ENCODE data around the gene IBA57.

The IBA57 gene

GRCh38 chr1:228174482-228175315 lies 9.1 kb downstream of the IBA57 start:
- no peak for TF ChIP-seq CTCF (IDR thresholded peaks at IDR 0.05; ENCODE audit: control insufficient read depth, insufficient read depth, low read depth, low read length, missing control alignments)
- H3K4me3 ChIP-seq (ENCODE audit: control insufficient read depth, low read depth, low read length), result no peak overlapping the region
- no peak for DNase-seq (ENCODE audit: low read depth)

GRCh38 chr1:228175316-228176023 lies 9.9 kb downstream of the IBA57 start:
- no peak for TF ChIP-seq CTCF (IDR thresholded peaks at IDR 0.05; ENCODE audit: control insufficient read depth, insufficient read depth, low read depth, low read length, missing control alignments)
- no peak for DNase-seq (ENCODE audit: low read depth)

GRCh38 chr1:228176024-228176395 lies 10.4 kb downstream of the IBA57 start:
- TF ChIP-seq CTCF (IDR thresholded peaks at IDR 0.05; ENCODE audit: control insufficient read depth, insufficient read depth, low read depth, low read length, missing control alignments), result no peak
- no peak for DNase-seq (ENCODE audit: low read depth)
- no peak overlapping the region for H3K4me3 ChIP-seq (ENCODE audit: control insufficient read depth, low read depth, low read length)

More at GRCh38 chr1:228175316-228176023, 9.9 kb downstream of the IBA57 start:
- no peak overlapping the region for H3K4me3 ChIP-seq (ENCODE audit: control insufficient read depth, low read depth, low read length)

GRCh38 chr1:228176461-228177182 lies 11.0 kb downstream of the IBA57 start:
- DNase-seq (ENCODE audit: low read depth), result no peak
- TF ChIP-seq CTCF (IDR thresholded peaks at IDR 0.05; ENCODE audit: control insufficient read depth, insufficient read depth, low read depth, low read length, missing control alignments), result no peak
- no peak overlapping the region for H3K4me3 ChIP-seq (ENCODE audit: control insufficient read depth, low read depth, low read length)

GRCh38 chr1:228177183-228177475 lies 11.5 kb downstream of the IBA57 start:
- TF ChIP-seq CTCF (IDR thresholded peaks at IDR 0.05; ENCODE audit: control insufficient read depth, insufficient read depth, low read depth, low read length, missing control alignments), result no peak
- H3K4me3 ChIP-seq (ENCODE audit: control insufficient read depth, low read depth, low read length), result no peak overlapping the region
- no peak for DNase-seq (ENCODE audit: low read depth)

- no peak overlapping the region for H3K4me3 ChIP-seq (ENCODE audit: control insufficient read depth, low read depth, low read length)
- no peak for TF ChIP-seq CTCF (IDR thresholded peaks at IDR 0.05; ENCODE audit: control insufficient read depth, insufficient read depth, low read depth, low read length, missing control alignments)
- DNase-seq (ENCODE audit: low read depth), result no peak
Measured at GRCh38 chr1:228177721-228178710, 12.4 kb downstream of the IBA57 start.

Measured in AG09309 (cell line).